SK-N-SH (cell line): Measurements from ENCODE around the gene OR6B2. TPM values are rescaled to one million over a fixed set of nuclear protein-coding genes. Genes with fewer than 3 reads are reported as not detected.

Experiments used
- CTCF ChIA-PET: fragments of 300-600, 350-600 bp; formaldehyde crosslinking; extraction: SDS; loops from one replicate; lab custom pipeline; 2021; lab: Yijun Ruan, JAX
- POLR2A ChIA-PET: fragments of 350-600 bp; sonication (Branson Sonifier 250); formaldehyde crosslinking; extraction: SDS; loops from one replicate; lab custom pipeline; 2020; ENCODE audit warnings: antibody characterized with exemption, inconsistent platforms; lab: Yijun Ruan, JAX
- DNase-seq: peaks from one replicate; pipeline ENCODE4 v3.0.0; 2012
- H2AFZ ChIP-seq: fragments of 200-600 bp; sonication (generic); 2 replicates; pipeline ENCODE4 v1.8.1; 2016; ENCODE audit warnings: antibody characterized with exemption, mild to moderate bottlenecking, low read depth
- H3F3A ChIP-seq: fragments of 200-600 bp; sonication (generic); replicated peaks from 2 replicates; pipeline ENCODE3; 2016; ENCODE audit warnings: antibody characterized with exemption, mild to moderate bottlenecking; ENCODE audit not compliant: insufficient read depth
- H3K27ac ChIP-seq, 2 experiments: fragments of 200-500 bp in 1 of 2; fragments of 200-600 bp in 1 of 2; sonication (Bioruptor generic) in 1 of 2; sonication (generic), shearing (Covaris generic) in 1 of 2; 2 replicates each; pipeline versions ENCODE4 v1.5.1 to v1.6.1; 2014 to 2016; ENCODE audit warnings: low read depth in 2 of 2, inconsistent platforms in 1 of 2, low read length in 1 of 2, mild to moderate bottlenecking in 1 of 2, mixed read lengths in 1 of 2
- H3K27me3 ChIP-seq: fragments of 200-600 bp; sonication (generic), shearing (Covaris generic); 2 replicates; pipeline ENCODE4 v1.6.1; 2016; ENCODE audit warnings: mixed run types; ENCODE audit not compliant: insufficient read depth
- H3K36me3 ChIP-seq, 2 experiments: fragments of 200-500 bp in 1 of 2; fragments of 200-600 bp in 1 of 2; sonication (Bioruptor generic) in 1 of 2; sonication (generic) in 1 of 2; replicated peaks in 1 of 2; 2 replicates each; pipeline versions ENCODE3 to v1.5.1; 2014 to 2016; ENCODE audit warnings: low read length in 1 of 2, mild to moderate bottlenecking in 1 of 2; ENCODE audit not compliant: insufficient read depth in 2 of 2, control insufficient read depth in 1 of 2
- H3K4me1 ChIP-seq, 2 experiments: fragments of 200-500 bp in 1 of 2; fragments of 200-600 bp in 1 of 2; sonication (Bioruptor generic) in 1 of 2; sonication (generic), shearing (Covaris generic) in 1 of 2; 2 replicates each; pipeline versions ENCODE4 v1.5.1 to v1.6.1; 2014 to 2016; ENCODE audit warnings: low read depth in 1 of 2, low read length in 1 of 2, mixed run types in 1 of 2; ENCODE audit not compliant: insufficient read depth in 2 of 2, control insufficient read depth in 1 of 2
- H3K4me2 ChIP-seq: fragments of 200-600 bp; sonication (generic), shearing (Covaris generic); 2 replicates; pipeline ENCODE4 v1.6.1; 2017; ENCODE audit warnings: mixed run types
- H3K4me3 ChIP-seq, 2 experiments: fragments of 200-500 bp in 1 of 2; fragments of 200-600 bp in 1 of 2; sonication (Bioruptor generic) in 1 of 2; sonication (generic), shearing (Covaris generic) in 1 of 2; 2 replicates each; pipeline versions ENCODE4 v1.5.1 to v1.8.1; 2014 to 2016; ENCODE audit warnings: low read depth in 2 of 2, inconsistent platforms in 1 of 2, low read length in 1 of 2, mild to moderate bottlenecking in 1 of 2, mixed read lengths in 1 of 2, moderate library complexity in 1 of 2
- H3K79me2 ChIP-seq: fragments of 200-600 bp; sonication (generic); 2 replicates; pipeline ENCODE4 v1.8.1; 2017; ENCODE audit warnings: mild to moderate bottlenecking; ENCODE audit not compliant: insufficient read depth
- H3K9ac ChIP-seq: fragments of 200-600 bp; sonication (generic); 2 replicates; pipeline ENCODE4 v1.6.1; 2017; ENCODE audit warnings: mixed run types
- H3K9me2 ChIP-seq: fragments of 200-600 bp; sonication (generic); 2 replicates; pipeline ENCODE4 v1.6.1; 2017; ENCODE audit warnings: mixed run types
- H3K9me3 ChIP-seq: fragments of 200-600 bp; sonication (generic); 2 replicates; pipeline ENCODE4 v1.6.1; 2017; ENCODE audit warnings: mixed run types, mild to moderate bottlenecking, moderate library complexity
- H4K20me1 ChIP-seq: fragments of 200-600 bp; sonication (generic); 2 replicates; pipeline ENCODE4 v1.6.1; 2017; ENCODE audit warnings: mild to moderate bottlenecking, mixed run types; ENCODE audit not compliant: insufficient read depth
- ELF1 ChIP-seq: IDR thresholded peaks from 2 replicates; pipeline ENCODE4 v1.4.0; 2012
- EP300 ChIP-seq, 2 experiments: IDR thresholded peaks; 2 replicates each; pipeline versions ENCODE4 v1.4.0 to v1.6.1; 2012; ENCODE audit warnings: borderline replicate concordance in 1 of 2, low read depth in 1 of 2, low read length in 1 of 2
- FOXJ3 ChIP-seq: sonication (generic); formaldehyde crosslinking; IDR thresholded peaks from 2 replicates; pipeline ENCODE4 v1.5.1; 2020; ENCODE audit warnings: mild to moderate bottlenecking, missing genetic modification reagents
- FOXM1 ChIP-seq: IDR thresholded peaks from 2 replicates; pipeline ENCODE4 v1.4.0; 2012; ENCODE audit warnings: low read depth, mild to moderate bottlenecking
- GABPA ChIP-seq: IDR thresholded peaks from 2 replicates; pipeline ENCODE4 v1.4.0; 2012; ENCODE audit warnings: low read depth, mild to moderate bottlenecking
- GATA2 ChIP-seq: sonication (generic); formaldehyde crosslinking; IDR thresholded peaks from 2 replicates; pipeline ENCODE4 v1.5.0; 2020; ENCODE audit warnings: mild to moderate bottlenecking, missing genetic modification reagents
- MXI1 ChIP-seq: IDR thresholded peaks from 2 replicates; pipeline ENCODE4 v1.6.1; 2012; ENCODE audit warnings: mild to moderate bottlenecking, low read depth, low read length, improper control_type of control experiment
- NRF1 ChIP-seq: IDR thresholded peaks from 2 replicates; pipeline ENCODE4 v1.6.1; 2012; ENCODE audit warnings: low read depth, mild to moderate bottlenecking, low read length
- POLR2AphosphoS5 ChIP-seq: IDR thresholded peaks from 2 replicates; pipeline ENCODE4 v1.6.1; 2012; ENCODE audit warnings: low read depth, low read length
- RAD21 ChIP-seq: IDR thresholded peaks from 2 replicates; pipeline ENCODE4 v1.6.1; 2012; ENCODE audit warnings: mild to moderate bottlenecking, low read length
- RXRA ChIP-seq: IDR thresholded peaks from 2 replicates; pipeline ENCODE4 v1.4.0; 2012; ENCODE audit warnings: low read depth, mild to moderate bottlenecking, borderline replicate concordance
- TEAD4 ChIP-seq: IDR thresholded peaks from 2 replicates; pipeline ENCODE4 v1.4.0; 2012; ENCODE audit warnings: mild to moderate bottlenecking, borderline replicate concordance; ENCODE audit not compliant: insufficient read depth
- WGBS: methylation state at CpG from one replicate; pipeline ENCODE4 v1.1.6; 2017; ENCODE audit warnings: low lambda C conversion rate; 5-methylcytosine and 5-hydroxymethylcytosine counted together
- polyA plus RNA-seq, 3 experiments: library from polyadenylated mRNA; depleted of rRNA; stranded (reverse); fragments of >200 nt; gene quantifications; 2 replicates each; pipeline ENCODE4 v1.2.3, GENCODE V29; 2012
- TF ChIP-seq, protein P1 (sequence below): fragments of 200-600 bp; sonication (generic); IDR thresholded peaks from 2 replicates; pipeline ENCODE4 v1.6.1; 2017; ENCODE audit warnings: antibody characterized with exemption, mild to moderate bottlenecking, moderate library complexity
- TF ChIP-seq, protein P2 (sequence below): fragments of 150-350 bp; IDR thresholded peaks from 2 replicates; pipeline ENCODE4 v1.6.1; 2017; ENCODE audit warnings: antibody characterized with exemption, low read length, low read depth, borderline replicate concordance
- TF ChIP-seq, protein P3 (sequence below): IDR thresholded peaks from 2 replicates; pipeline ENCODE4; 2012
- TF ChIP-seq, protein P4 (sequence below): IDR thresholded peaks from 2 replicates; pipeline ENCODE4 v1.4.0; 2012; ENCODE audit warnings: low read depth

OR6B2 gene
- polyA plus RNA-seq, 1 of the 3 experiments (the other 2 are of a cell fraction), result not detected

DNA sequence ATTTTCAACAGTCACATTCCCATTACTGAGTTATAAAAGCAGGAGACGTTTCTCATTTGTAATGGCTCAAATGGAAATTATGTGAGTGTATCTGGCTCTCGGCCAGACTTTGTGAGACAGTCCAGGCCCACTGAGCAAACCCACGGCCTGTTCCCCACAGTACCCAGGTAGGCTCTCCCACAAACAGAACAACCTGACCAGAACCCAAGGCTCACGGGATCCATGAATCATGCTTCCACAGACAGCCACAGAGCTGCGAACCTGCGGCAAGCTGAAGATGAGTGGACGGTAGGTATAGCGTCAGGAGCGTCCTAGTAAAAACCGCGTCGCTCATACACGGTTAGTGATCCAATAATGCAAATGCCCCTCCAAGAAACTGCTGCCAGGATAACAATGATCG, 39.3 kb downstream of the OR6B2 start:
- 82% methylated on average over 14 of the region's 14 CpGs for WGBS
- POLR2A ChIA-PET, result no interaction called here
- H3K27ac ChIP-seq, result peak overlapping the region in 1 of 2 experiments; percentile 16; a peak in 1 of 4 replicates
- CTCF ChIA-PET, result interaction anchor here (0.6 to 6.2 kb wide), 41 partner anchors 8 to 952 kb away, joined by 3 to 58 read pairs (median 5); no protein-coding TSS in a partner anchor
- peaks cover 0 to 7% of the 10 kb centered on the region in 2 experiments; a peak in 1 of 4 replicates for H3K4me1 ChIP-seq
- peaks cover 27 to 63% of the 10 kb centered on the region in 2 experiments for H3K36me3 ChIP-seq
- peak; percentile 42 for DNase-seq
- no peaks in the 10 kb centered on the region for H3K27me3 ChIP-seq
- H4K20me1 ChIP-seq, result no peaks in the 10 kb centered on the region
- H3K9me3 ChIP-seq, result no peaks in the 10 kb centered on the region
- TF ChIP-seq MXI1, result no peak
- no peak for TF ChIP-seq FOXJ3
- TF ChIP-seq, protein P1, sequence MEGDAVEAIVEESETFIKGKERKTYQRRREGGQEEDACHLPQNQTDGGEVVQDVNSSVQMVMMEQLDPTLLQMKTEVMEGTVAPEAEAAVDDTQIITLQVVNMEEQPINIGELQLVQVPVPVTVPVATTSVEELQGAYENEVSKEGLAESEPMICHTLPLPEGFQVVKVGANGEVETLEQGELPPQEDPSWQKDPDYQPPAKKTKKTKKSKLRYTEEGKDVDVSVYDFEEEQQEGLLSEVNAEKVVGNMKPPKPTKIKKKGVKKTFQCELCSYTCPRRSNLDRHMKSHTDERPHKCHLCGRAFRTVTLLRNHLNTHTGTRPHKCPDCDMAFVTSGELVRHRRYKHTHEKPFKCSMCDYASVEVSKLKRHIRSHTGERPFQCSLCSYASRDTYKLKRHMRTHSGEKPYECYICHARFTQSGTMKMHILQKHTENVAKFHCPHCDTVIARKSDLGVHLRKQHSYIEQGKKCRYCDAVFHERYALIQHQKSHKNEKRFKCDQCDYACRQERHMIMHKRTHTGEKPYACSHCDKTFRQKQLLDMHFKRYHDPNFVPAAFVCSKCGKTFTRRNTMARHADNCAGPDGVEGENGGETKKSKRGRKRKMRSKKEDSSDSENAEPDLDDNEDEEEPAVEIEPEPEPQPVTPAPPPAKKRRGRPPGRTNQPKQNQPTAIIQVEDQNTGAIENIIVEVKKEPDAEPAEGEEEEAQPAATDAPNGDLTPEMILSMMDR, result no peak
- no peak for TF ChIP-seq TEAD4
- no peak for TF ChIP-seq EP300 (IDR thresholded peaks at IDR 0.05; ENCODE audit: borderline replicate concordance in 1 of 2, low read depth in 1 of 2, low read length in 1 of 2)
- no peak for TF ChIP-seq ELF1
- TF ChIP-seq, protein P2, sequence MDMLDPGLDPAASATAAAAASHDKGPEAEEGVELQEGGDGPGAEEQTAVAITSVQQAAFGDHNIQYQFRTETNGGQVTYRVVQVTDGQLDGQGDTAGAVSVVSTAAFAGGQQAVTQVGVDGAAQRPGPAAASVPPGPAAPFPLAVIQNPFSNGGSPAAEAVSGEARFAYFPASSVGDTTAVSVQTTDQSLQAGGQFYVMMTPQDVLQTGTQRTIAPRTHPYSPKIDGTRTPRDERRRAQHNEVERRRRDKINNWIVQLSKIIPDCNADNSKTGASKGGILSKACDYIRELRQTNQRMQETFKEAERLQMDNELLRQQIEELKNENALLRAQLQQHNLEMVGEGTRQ, result no peak
- TF ChIP-seq RXRA, result no peak
- TF ChIP-seq GATA2 (CRISPR knock-in tag), result no peak
- no peak for TF ChIP-seq POLR2AphosphoS5
- TF ChIP-seq NRF1, result no peak
- TF ChIP-seq FOXM1, result no peak
- no peak overlapping the region for H3K4me3 ChIP-seq
- peaks cover 6% of the 10 kb centered on the region for H3F3A ChIP-seq
- no peak overlapping the region for H2AFZ ChIP-seq
- no peak overlapping the region for H3K4me2 ChIP-seq
- H3K79me2 ChIP-seq, result no peaks in the 10 kb centered on the region
- no peaks in the 10 kb centered on the region for H3K9me2 ChIP-seq
- no peak overlapping the region for H3K9ac ChIP-seq

DNA sequence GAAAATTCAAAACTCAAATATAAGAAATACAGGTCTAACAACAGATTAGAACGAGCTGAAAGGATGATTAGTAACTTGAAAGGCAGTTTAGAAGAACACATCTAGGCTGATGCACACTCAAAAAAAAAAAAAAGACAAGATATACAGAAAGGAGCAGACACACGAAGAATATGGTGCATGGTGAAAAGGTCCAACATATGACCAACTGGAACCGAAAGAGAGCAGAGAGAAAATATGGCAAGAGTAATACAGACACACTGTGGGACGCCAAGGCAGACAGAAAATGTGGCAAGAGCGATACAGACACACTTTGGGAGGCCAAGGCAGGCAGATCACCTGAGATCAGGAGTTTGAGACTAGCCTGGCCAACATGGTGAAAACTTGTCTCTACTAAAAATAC, 44.9 kb downstream of the OR6B2 start:
- CTCF ChIA-PET, result interaction anchor here (0.6 kb wide), 1 partner anchor 641 kb away, joined by 3 read pairs; no protein-coding TSS in a partner anchor
- H3K36me3 ChIP-seq, result peaks cover 49 to 88% of the 10 kb centered on the region in 2 experiments
- no peak for DNase-seq
- TF ChIP-seq RAD21 (no peak), POLR2AphosphoS5 (no peak), GABPA (no peak), FOXJ3 (no peak)
- TF ChIP-seq, protein P3, sequence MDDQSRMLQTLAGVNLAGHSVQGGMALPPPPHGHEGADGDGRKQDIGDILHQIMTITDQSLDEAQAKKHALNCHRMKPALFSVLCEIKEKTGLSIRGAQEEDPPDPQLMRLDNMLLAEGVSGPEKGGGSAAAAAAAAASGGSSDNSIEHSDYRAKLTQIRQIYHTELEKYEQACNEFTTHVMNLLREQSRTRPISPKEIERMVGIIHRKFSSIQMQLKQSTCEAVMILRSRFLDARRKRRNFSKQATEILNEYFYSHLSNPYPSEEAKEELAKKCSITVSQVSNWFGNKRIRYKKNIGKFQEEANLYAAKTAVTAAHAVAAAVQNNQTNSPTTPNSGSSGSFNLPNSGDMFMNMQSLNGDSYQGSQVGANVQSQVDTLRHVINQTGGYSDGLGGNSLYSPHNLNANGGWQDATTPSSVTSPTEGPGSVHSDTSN, result no peak
- TF ChIP-seq, protein P4, sequence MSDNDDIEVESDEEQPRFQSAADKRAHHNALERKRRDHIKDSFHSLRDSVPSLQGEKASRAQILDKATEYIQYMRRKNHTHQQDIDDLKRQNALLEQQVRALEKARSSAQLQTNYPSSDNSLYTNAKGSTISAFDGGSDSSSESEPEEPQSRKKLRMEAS, result no peak
- H3K27ac ChIP-seq, result no peak overlapping the region
- no peaks in the 10 kb centered on the region for H4K20me1 ChIP-seq
- no peak overlapping the region for H3K9ac ChIP-seq
- no peaks in the 10 kb centered on the region for H3F3A ChIP-seq
- no peak overlapping the region for H3K4me3 ChIP-seq
- POLR2A ChIA-PET, result no interaction called here
- H3K4me1 ChIP-seq, result peaks cover 0 to under 1% of the 10 kb centered on the region in 2 experiments; a peak in 1 of 4 replicates
- no peak overlapping the region for H2AFZ ChIP-seq
- 0 out of 2 replicates have a peak, but pooled peaks cover 4% of the 10 kb centered on the region for H3K9me3 ChIP-seq
- no peak overlapping the region for H3K4me2 ChIP-seq
- no peaks in the 10 kb centered on the region for H3K27me3 ChIP-seq
- no peaks in the 10 kb centered on the region for H3K79me2 ChIP-seq
- no peaks in the 10 kb centered on the region for H3K9me2 ChIP-seq
- WGBS, result 89% methylated on average over 5 of the region's 5 CpGs
